Panc1 (cell line): ENCODE measurements around the gene NTM.

Source experiments
- POLR2AphosphoS5 ChIP-seq: IDR thresholded peaks from 2 replicates; pipeline ENCODE4 v1.6.1; 2012; ENCODE audit warnings: mild to moderate bottlenecking, low read depth, low read length, moderate library complexity
- SIN3A ChIP-seq: IDR thresholded peaks from 2 replicates; pipeline ENCODE4 v1.6.1; 2012; ENCODE audit warnings: low read depth, mild to moderate bottlenecking, low read length, moderate library complexity, borderline replicate concordance; ENCODE audit not compliant: insufficient read depth
- TF ChIP-seq, protein P1 (sequence below): fragments of 450-650 bp; IDR thresholded peaks from 2 replicates; pipeline ENCODE4 v1.5.1; 2017; ENCODE audit warnings: mild to moderate bottlenecking

DNA sequence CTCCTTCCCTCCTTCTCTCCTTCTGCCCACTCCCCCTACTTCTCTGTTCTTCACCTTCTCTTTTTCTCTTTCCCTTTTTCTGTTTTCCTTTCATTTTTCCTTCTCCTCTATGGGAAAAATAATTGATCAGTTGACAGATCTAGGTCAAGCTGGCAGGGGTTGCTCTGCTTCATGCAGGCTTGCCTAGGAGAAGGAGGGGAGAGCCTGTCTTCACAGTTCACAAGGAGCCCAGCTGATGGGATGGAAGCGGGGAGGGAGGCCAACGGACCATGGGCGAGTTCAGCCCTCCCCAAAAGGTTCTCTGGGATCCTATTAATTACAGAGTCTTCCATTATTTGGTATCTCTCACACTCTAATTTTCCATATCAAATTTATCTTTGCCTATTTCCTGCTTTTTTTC is 5.5 kb downstream of the NTM start:
- TF ChIP-seq, protein P1, sequence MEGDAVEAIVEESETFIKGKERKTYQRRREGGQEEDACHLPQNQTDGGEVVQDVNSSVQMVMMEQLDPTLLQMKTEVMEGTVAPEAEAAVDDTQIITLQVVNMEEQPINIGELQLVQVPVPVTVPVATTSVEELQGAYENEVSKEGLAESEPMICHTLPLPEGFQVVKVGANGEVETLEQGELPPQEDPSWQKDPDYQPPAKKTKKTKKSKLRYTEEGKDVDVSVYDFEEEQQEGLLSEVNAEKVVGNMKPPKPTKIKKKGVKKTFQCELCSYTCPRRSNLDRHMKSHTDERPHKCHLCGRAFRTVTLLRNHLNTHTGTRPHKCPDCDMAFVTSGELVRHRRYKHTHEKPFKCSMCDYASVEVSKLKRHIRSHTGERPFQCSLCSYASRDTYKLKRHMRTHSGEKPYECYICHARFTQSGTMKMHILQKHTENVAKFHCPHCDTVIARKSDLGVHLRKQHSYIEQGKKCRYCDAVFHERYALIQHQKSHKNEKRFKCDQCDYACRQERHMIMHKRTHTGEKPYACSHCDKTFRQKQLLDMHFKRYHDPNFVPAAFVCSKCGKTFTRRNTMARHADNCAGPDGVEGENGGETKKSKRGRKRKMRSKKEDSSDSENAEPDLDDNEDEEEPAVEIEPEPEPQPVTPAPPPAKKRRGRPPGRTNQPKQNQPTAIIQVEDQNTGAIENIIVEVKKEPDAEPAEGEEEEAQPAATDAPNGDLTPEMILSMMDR: no peak
- TF ChIP-seq SIN3A (no peak), POLR2AphosphoS5 (no peak)
